ENCODE results near the gene USP6.

- TF ChIP-seq, protein P1, sequence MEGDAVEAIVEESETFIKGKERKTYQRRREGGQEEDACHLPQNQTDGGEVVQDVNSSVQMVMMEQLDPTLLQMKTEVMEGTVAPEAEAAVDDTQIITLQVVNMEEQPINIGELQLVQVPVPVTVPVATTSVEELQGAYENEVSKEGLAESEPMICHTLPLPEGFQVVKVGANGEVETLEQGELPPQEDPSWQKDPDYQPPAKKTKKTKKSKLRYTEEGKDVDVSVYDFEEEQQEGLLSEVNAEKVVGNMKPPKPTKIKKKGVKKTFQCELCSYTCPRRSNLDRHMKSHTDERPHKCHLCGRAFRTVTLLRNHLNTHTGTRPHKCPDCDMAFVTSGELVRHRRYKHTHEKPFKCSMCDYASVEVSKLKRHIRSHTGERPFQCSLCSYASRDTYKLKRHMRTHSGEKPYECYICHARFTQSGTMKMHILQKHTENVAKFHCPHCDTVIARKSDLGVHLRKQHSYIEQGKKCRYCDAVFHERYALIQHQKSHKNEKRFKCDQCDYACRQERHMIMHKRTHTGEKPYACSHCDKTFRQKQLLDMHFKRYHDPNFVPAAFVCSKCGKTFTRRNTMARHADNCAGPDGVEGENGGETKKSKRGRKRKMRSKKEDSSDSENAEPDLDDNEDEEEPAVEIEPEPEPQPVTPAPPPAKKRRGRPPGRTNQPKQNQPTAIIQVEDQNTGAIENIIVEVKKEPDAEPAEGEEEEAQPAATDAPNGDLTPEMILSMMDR (IDR thresholded peaks at IDR 0.05): no peak
- TF ChIP-seq POLR2A (IDR thresholded peaks at IDR 0.05): no peak
Measured at GRCh38 chr17:5203908-5204294, 88.1 kb downstream of the USP6 start.
